GM19467 (cell line): ENCODE data around the gene ULK4.
"Not testable (repeated sequence)": the region's sequence is repeated elsewhere in the genome, so short reads cannot be mapped to it uniquely, and the experiment has no call there.

Source experiments
- ATAC-seq: cut with Tn5 transposase; IDR thresholded peaks from one replicate; pipeline ENCODE4 v1.9.1; 2021; ENCODE audit warnings: mild to moderate bottlenecking, moderate library complexity; ENCODE audit not compliant: unreplicated experiment

ULK4 gene

DNA sequence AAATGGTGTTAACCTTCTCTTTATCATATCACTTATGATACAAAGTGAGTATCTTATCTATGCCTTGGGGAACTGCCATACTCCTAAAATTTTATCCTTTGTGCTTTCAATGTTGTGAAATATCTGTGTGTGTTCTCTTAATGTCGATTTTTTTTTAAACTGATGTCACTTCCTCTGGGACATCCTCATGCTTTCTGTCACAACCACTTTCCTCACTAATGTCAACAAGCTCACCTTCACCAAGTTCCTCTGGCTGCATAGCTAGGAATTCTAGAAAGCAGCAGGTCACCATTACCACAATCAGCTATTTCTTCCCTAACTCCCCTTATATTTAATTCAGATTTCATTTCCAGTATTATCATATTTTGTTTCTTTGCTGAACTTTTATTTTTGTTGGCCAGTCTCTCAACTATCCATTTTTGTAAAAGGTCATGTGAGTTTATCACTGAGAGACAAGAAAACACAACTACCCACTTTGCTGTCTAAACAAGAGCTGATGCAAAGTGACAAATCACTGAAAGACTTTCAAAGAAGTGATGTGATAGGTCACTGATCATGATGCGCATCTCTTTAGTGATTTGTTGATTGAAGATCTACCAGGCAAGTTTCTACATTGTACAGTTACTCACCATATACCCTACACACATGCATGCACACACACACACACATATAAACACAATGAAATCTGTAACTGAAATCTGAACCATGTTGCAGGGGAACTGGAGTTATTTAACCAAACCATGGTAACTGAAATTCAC is 369.0 kb downstream of the ULK4 start:
- no peak for ATAC-seq

DNA sequence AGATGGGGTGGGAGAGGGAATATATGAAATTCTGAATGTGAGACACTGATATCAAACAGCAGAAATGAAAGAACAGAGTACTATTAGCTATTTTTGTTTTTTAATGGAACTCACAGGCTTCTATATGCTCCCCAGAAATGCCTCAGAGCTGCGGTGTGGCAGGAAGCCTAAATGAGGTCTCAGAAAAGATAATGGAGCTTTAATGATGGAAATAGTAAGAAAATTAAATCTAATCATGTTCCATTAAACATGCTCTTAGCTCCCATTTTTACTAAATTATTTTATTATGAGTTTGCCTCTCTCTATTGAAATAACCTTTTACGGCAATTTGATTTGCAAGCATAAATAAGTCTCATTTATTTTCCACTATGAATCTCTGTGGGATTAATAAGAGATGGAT is 378.9 kb downstream of the ULK4 start:
- no peak for ATAC-seq

- peak; percentile 88 for ATAC-seq
These were observed 380.2 kb downstream of the ULK4 start for GRCh38 chr3:41581700-41582099.

GRCh38 chr3:41580274-41580959 is 381.5 kb downstream of the ULK4 start:
- ATAC-seq, result no peak

DNA sequence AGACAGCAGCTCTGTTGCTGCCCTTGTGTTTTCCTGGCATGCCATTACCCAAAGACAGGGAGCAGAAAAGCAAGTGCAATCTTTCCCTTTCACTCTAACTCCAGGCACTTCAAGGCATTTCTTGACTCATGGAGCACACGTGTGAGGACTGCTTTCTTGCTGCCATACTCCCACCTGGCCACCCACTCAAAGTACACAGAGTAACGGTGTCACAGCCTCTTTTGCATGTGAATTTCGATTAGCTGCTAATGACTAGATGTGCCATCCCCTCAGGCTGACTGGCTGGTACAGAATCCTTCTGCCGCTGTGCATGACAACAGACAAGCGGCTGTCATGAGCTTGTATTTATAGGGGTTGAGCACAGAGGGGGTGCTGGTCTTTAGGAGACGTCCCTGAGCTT is 382.0 kb downstream of the ULK4 start:
- no peak for ATAC-seq

DNA sequence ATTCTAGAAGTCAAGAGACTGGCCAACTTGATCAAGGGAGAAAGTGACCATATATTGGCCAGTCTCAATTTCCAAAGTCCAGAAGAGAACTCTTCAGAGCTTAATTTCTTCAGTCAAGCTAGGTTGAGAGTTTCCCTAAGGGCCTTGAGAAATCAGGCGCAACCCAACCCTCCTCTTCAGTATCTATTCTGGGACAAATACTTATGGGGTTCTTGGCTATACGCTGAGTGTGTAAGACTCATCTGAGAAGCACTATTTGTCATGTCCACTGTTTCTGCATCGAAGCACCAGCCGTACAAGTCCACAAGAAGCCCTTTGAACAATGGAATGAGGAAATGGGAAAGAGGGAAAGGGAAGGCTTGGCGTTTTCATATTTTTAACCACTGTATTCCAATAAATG is 383.1 kb downstream of the ULK4 start:
- no peak for ATAC-seq

GRCh38 chr3:41575724-41576123 is 386.2 kb downstream of the ULK4 start:
- ATAC-seq, result no peak

GRCh38 chr3:41574900-41575299 is 387.0 kb downstream of the ULK4 start:
- ATAC-seq, result no peak

DNA sequence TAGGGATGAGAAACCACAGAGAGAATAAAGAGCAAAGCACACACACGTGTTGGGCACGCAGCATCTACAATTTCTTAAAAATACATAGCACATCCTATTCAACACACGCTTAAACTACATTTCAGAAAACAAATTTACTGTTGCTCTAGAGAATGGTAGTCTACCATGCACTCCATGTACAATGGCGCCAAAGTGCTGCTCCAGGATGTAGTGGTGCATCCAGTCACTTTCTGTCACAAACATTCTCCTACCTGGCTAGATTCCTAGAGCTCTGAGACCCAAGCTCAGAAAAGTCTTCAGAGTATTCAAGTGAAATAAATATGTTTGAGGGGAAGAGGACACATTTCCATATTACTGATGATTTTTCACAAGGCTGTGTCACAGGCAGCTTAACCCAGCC is 388.3 kb downstream of the ULK4 start:
- no peak for ATAC-seq

GRCh38 chr3:41572092-41572491 is 389.8 kb downstream of the ULK4 start:
- ATAC-seq, result no peak

DNA sequence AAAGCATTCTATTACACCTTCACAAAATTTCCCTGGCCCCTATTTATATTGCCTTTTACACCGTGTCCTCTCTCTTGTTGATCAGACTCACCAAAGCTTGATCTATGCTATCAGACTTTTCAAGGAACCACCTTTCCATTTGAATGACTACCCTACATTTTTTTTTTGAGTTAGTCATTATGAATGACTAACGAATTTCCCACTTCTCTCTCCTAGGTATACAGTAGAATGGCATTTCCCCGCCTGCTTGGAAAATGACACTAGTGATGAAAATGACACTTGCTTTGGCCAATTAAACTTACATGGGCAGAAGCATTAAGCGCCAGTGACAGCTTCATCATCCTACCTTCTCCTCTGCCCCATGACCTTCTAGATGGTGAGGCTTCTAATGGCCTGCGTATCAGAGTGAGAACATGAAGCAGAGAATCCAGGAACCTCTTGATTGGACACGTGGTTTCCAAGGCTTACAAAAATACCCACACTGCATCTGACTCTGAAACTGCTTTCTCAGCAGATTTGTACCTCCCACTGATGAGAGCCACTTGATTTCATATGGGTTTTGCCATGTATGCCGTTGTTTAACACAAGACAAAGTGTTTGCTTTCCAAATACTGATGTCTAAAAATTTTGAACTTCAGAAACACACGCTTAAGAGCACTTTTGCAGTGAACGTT is 392.1 kb downstream of the ULK4 start:
- ATAC-seq, result no peak

DNA sequence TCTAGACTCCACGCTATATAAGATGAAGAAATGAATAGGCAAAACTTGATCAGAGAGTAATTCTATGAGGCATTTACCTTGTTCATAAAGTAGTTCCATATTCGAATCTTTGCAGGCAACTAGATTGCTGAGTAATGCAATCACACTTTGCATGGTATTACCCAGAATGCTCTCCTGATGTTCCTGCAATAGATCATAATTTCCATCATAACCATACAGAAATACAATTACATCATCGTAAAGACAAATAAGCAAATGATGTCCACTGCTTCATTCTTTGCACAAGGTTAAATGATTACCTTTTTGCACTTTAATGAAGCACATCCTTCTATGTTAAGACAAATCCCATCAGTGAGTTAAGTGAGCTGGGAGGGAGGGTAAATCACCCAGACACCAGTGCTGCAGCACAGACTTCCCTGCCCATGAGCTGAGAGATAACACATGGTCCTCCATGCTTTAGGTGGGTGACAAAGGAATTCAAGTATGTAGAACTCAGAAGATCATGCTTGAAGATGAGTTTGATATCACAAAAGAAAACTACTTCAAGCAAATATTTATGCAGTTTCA is 395.9 kb downstream of the ULK4 start:
- ATAC-seq, result no peak

- no peak for ATAC-seq
These were observed 396.9 kb downstream of the ULK4 start for GRCh38 chr3:41565003-41565402.

DNA sequence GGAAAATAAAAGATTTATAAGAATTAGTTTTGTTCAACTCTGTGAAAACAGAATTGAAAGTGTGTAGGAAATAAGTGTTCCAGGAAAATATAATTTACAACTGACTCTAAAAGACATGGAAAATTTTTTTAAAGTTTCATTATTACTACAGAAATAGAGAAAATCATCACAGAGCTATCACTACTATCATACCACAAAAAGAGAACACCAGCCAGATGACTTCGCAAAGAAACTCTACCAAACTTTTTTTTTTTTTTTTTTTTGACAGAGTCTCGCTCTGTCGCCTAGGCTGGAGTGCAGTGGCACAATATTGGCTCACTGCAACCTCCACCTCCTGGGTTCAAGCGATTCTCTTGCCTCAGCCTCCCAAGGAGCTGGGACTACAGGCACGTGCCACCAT is 405.7 kb downstream of the ULK4 start:
- ATAC-seq, result not testable (repeated sequence)

DNA sequence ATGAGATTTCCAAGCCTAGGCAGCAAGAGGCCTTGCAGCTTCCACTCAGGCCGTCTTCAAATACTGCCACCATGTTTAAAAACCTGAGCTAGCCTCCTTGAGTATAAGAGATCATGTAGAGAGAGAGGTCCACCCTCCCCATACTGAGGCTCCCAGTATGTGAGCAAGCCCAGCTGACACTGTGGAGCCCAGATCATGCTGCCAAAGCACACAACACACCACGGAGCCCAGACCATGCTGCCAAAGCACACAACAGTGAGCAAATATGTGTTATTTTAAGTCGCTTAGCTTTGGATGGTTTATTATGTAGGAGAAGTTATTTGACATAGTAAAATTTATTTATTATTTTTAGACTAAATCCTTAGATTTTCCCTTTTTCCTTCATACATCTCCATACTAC is 428.9 kb downstream of the ULK4 start:
- no peak for ATAC-seq

- ATAC-seq, result no peak
These were observed 434.8 kb downstream of the ULK4 start for GRCh38 chr3:41526995-41527573.

DNA sequence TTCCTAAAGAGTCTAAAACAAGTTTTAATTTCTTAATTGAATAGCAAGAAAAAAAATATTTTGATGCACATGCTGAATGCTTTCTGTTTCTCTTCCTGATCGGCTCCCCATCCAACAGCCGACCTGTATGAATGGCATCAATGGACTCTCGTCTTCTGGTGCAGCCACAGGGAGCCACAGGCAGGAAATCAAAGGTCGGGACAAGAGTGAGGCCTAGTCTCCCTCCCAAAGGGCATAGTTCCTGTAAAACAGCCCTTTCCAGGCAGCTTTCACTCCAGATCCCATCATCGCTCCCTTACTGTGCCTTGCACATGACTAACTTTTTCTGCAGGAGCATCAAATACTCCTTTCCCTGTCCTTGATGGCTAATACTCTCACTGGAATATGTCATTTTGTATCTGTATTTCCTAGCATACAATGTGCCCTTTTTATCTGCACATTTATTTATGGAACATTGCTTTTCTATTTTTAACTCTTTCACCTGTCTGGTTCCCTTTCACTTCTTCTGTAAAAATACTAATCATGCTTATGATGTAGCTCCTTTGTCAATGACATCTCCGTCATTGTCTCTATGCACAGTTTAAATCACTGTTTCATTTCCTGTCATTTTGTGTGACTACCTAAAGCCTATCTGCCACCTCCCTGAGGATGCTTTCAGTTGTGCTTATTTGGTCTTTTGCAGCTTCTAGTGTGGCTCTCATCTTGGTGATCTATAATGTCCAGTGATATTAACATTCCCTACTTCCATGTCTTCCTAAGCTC is 436.4 kb downstream of the ULK4 start:
- no peak for ATAC-seq

DNA sequence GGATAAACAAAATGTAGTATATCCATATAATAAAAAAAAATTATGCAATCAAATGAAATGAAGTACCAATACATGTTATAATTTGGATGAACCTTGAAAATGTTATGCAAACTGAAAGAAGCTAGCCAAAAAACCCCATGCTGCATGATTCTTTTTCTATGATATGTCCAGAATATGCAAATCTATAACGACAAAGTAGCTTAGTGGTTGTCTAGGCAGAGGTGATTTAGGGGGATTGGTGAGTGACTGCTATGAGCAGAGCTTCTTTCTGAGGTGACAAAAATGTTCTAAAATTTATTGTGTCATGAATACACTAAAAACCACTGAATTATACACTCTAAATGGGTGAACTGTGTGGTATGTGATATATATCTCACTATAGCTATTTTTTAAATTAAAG is 438.0 kb downstream of the ULK4 start:
- ATAC-seq, result no peak

DNA sequence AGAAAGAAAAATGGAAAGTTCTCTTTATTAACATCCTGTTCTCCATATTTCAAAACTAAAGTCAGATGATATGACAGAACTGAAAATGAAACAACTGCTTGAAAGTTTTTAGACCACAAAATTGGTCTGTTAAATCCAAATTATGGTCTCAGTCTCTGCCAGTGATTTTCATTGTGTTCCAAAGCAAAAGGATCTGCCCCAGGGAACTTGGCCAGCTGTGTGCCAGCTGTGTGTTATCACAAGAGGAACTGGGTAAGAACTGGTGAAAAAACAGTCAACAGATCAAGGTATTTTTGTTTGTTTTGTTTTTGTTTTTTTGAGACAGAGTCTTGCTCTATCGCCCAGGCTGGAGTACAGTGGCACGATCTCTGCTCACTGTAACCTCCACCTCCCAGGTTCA is 439.3 kb downstream of the ULK4 start:
- peak; percentile 56 for ATAC-seq

GRCh38 chr3:41521010-41521655 is 440.8 kb downstream of the ULK4 start:
- no peak for ATAC-seq
